Measurements from ENCODE around the gene NOL4.

Gene NOL4

GRCh38 chr18:34189656-34190435, 34.9 kb downstream of the NOL4 start:
- no peak for DNase-seq

Data from HCEC 1CT (cell line).